Measurements from ENCODE around the gene HPDL.
A peak's percentile ranks its signal among the peaks of the same experiment; 100 is the strongest.

Gene HPDL

DNA sequence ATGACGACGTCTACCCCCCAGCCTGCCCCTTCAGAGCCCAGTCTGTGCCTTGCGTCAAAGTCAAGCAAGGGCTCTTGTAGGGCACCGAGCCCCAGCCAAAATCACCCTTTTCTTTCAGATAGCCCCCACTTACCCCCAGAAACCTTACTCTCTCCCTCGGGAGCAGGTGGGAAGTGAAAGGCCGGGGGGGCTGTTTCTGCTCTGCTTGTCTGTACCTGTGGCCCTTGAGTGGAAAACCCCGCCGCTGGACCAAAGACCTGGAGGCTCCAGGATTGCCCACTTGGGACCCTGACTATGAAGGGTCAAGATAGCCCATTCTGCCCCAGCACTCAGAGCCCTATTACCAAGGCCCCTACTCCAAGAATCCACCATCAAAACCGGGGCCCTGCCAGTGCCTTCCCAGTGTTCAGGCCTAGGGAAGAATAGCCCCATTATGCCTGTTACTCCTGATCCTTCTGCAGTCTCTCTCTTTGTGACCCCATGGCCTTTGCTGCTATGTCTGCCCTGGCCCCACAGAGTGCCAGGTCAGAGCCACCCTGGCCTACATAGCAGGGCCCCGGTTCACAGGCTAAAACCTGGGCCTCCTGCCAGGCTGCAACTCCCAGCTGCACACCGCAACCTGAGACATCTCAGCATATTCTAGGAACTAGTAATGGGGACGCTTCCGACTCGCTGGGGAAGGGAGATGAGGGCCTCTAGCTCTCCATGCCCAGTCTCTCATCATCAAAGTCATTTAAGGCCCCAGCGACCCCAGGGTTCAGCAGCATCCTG, 22.2 kb upstream of the HPDL start:
- DNase-seq (ENCODE audit: low spot score in 2 of 2): peak in 1 of 2 experiments; percentile 30
- H3K9me3 ChIP-seq: no peaks in the 10 kb centered on the region
- no peaks in the 10 kb centered on the region for H3K27me3 ChIP-seq (ENCODE audit: low read depth)
- peak overlapping the region; percentile 70 for H3K4me3 ChIP-seq
- no peaks in the 10 kb centered on the region for H3K36me3 ChIP-seq (replicated peaks)
- peaks cover 17% of the 10 kb centered on the region for H3K4me1 ChIP-seq
- in situ Hi-C loops (cut with MboI; ENCODE audit: low sequenced_read_pairs): loop anchor here (5.0 to 25.0 kb wide), 3 partner anchors 292 to 592 kb away; partner anchors contain the start of genes HECTD3 and UROD

DNA sequence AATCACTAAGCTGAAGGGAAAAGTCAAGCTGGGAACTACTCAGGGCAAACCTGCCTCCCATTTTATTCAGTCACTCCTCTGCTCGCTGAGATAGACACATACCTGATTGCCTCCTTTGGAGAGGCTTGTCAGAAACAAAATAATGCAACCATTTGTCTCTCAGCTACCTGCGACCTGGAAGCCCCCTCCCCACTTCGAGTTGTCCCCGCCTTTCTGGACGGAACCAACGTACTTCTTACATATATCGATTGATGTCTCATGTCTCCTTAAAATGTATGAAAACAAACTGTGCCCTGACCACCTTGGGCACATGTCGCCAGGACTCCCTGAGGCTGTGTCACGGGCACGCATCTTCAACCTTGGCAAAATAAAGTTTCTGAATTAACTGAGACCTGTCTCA, 21.5 kb upstream of the HPDL start:
- Histone ChIP-seq H3K27me3 (ENCODE audit: low read depth) (no peaks in the 10 kb centered on the region), H3K4me3 (no peak overlapping the region)
- in situ Hi-C loops (cut with MboI; ENCODE audit: low sequenced_read_pairs): loop anchor here (10.0 to 25.0 kb wide), 2 partner anchors 470 to 593 kb away; no protein-coding TSS in a partner anchor

DNA sequence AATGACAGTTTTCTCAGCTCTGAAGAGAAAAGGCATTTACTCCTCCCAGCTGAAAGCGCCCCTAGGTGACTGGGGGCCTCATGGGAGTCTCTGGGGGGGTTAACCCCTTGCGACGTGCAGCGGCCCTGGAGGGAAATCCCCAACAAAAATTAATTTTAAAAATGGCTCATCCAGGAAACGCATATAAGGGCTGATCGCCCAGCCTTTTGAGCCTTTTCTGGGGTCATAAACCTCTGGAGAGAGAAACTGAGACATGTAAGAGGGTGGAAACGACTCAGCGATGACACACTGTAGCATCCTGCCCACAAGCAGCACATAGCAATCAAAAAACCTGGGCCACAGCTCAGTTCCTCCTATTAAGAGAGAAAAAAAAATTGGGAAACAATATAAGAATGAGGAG, 20.4 kb upstream of the HPDL start:
- Histone ChIP-seq H3K4me1 (peaks cover 17% of the 10 kb centered on the region), H3K4me3 (no peak overlapping the region), H3K36me3 (replicated peaks) (no peaks in the 10 kb centered on the region), H3K27me3 (ENCODE audit: low read depth) (no peaks in the 10 kb centered on the region), H3K9me3 (no peaks in the 10 kb centered on the region)
- DNase-seq (ENCODE audit: low spot score in 2 of 2): no peak
- in situ Hi-C loops (cut with MboI; ENCODE audit: low sequenced_read_pairs): loop anchor here (10.0 to 25.0 kb wide), 2 partner anchors 472 to 594 kb away; no protein-coding TSS in a partner anchor

More for the DNA sequence above, 21.5 kb upstream of the HPDL start:
- Histone ChIP-seq H3K9me3 (no peaks in the 10 kb centered on the region), H3K4me1 (peaks cover 17% of the 10 kb centered on the region), H3K36me3 (replicated peaks) (no peaks in the 10 kb centered on the region)
- no peak for DNase-seq (ENCODE audit: low spot score in 2 of 2)

DNA sequence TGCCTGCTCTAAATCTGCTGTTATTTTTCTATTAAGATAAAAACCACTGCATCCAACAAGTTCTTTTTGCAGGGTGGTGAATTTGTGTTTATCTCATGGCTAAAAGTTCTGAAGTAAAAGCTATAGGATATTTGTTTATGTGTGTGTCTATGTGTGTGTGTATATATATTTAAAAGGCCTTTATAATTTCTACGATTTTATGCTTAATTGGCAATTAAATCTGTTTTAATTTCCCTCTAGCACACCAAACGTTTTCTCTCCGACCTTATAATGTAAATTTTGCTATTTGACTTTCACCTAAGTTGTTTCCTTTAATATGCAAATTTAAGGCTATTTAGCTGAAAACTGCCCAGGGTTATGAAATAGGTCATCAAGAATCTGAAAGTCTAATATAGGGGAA, 19.8 kb upstream of the HPDL start:
- Histone ChIP-seq H3K4me3 (no peak overlapping the region), H3K9me3 (no peaks in the 10 kb centered on the region), H3K4me1 (peaks cover 17% of the 10 kb centered on the region), H3K27me3 (ENCODE audit: low read depth) (no peaks in the 10 kb centered on the region), H3K36me3 (replicated peaks) (no peaks in the 10 kb centered on the region)
- peak in 1 of 2 experiments; percentile 41 for DNase-seq (ENCODE audit: low spot score in 2 of 2)
- in situ Hi-C loops (cut with MboI; ENCODE audit: low sequenced_read_pairs): loop anchor here (10.0 to 25.0 kb wide), 2 partner anchors 472 to 595 kb away; no protein-coding TSS in a partner anchor

DNA sequence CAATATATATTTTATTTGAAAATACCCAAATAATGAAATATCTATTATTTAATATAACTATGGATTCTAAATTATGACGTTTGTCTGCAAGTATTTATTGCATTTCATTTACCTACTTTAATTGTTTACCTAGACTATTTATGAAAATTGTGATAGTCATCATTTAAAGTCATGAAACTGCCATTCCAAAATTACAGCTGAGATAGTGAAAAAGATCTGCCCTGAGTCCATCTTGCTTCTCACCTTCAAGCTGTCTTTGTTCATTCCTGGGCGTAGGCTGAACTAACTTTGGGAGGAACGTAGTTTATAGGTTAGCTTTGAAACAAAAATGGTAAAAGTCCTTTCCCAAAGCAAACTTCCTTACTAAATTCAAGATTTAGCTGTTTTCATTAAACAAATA, 12.4 kb upstream of the HPDL start:
- in situ Hi-C loops (cut with MboI; ENCODE audit: low sequenced_read_pairs): loop anchor here (25.0 kb wide), 1 partner anchor 602 kb away; no protein-coding TSS in a partner anchor
- Histone ChIP-seq H3K4me3 (no peak overlapping the region), H3K36me3 (replicated peaks) (no peaks in the 10 kb centered on the region), H3K9me3 (no peaks in the 10 kb centered on the region), H3K27me3 (ENCODE audit: low read depth) (no peaks in the 10 kb centered on the region), H3K4me1 (no peaks in the 10 kb centered on the region)
- DNase-seq (ENCODE audit: low spot score in 2 of 2): no peak

DNA sequence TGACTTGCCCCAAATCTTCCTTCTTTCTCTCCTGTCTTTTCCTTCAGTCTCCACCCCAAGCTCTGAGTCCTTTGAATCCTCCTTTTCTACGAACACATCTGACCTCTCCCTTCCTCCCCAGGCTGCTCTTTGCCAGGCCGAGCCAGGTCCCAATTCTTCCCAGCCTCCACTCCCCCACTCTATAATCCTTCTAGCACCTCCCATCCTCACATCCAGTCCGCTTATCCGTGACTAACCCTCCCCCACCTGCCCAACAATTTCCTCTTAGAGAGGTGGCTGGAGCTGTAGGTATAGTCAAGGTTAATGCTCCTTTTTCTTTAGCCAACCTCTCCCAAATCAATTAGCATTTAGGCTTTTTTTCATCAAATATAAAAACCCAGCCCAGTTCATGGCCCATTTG, 9.5 kb upstream of the HPDL start:
- no peaks in the 10 kb centered on the region for H3K27me3 ChIP-seq (ENCODE audit: low read depth)
- no peaks in the 10 kb centered on the region for H3K9me3 ChIP-seq
- no peaks in the 10 kb centered on the region for H3K36me3 ChIP-seq (replicated peaks)
- peak in 1 of 2 experiments; percentile 31 for DNase-seq (ENCODE audit: low spot score in 2 of 2)
- no peaks in the 10 kb centered on the region for H3K4me1 ChIP-seq
- H3K4me3 ChIP-seq: no peak overlapping the region
- in situ Hi-C loops (cut with MboI; ENCODE audit: low sequenced_read_pairs): loop anchor here (25.0 kb wide), 1 partner anchor 605 kb away; no protein-coding TSS in a partner anchor

DNA sequence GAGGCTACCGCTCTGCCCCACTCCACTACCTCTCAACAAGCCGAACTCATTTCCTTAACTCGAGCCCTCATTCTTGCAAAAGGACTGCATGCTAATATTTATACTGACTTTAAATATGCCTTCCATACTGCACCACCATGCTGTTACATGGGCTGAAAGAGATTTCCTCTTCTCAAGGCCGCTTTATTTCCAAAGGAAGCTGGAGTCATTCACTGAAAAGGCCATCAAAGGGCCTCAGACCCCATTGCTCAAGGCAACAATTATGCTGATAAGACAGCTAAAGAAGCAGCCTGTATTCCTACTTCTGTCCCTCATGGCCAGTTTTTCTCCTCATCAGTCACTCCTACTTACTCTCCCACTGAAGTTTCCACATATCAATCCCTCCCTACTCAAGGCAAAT, 6.9 kb upstream of the HPDL start:
- Histone ChIP-seq H3K36me3 (replicated peaks) (no peaks in the 10 kb centered on the region), H3K9me3 (no peaks in the 10 kb centered on the region), H3K27me3 (ENCODE audit: low read depth) (no peaks in the 10 kb centered on the region), H3K4me3 (no peak overlapping the region), H3K4me1 (no peaks in the 10 kb centered on the region)
- no peak for DNase-seq (ENCODE audit: low spot score in 2 of 2)
- in situ Hi-C loops (cut with MboI; ENCODE audit: low sequenced_read_pairs): loop anchor here (25.0 kb wide), 1 partner anchor 607 kb away; no protein-coding TSS in a partner anchor

DNA sequence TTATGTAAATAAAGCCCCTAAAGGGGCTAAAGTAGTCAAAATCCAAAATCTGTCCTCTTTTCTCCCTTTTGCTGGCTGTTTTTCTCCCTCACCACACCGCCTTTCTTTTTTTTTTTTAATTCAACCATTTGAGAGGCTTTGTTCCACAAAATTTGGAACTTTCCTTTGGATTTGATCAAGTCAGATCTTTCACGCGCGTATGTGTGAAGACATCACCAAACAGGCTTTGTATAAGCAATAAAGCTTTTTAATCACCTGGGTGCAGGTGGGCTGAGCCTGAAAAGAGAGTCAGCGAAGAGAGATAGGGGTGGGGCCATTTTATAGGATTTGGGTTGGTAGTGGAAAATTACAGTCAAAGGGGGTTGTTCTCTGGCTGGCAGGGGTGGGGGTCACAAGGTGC, 5.3 kb upstream of the HPDL start:
- H3K4me3 ChIP-seq: no peak overlapping the region
- H3K27me3 ChIP-seq (ENCODE audit: low read depth): no peaks in the 10 kb centered on the region
- H3K9me3 ChIP-seq: no peaks in the 10 kb centered on the region
- no peaks in the 10 kb centered on the region for H3K36me3 ChIP-seq (replicated peaks)
- no peaks in the 10 kb centered on the region for H3K4me1 ChIP-seq
- no peak for DNase-seq (ENCODE audit: low spot score in 2 of 2)
- in situ Hi-C loops (cut with MboI; ENCODE audit: low sequenced_read_pairs): loop anchor here (25.0 kb wide), 1 partner anchor 609 kb away; no protein-coding TSS in a partner anchor

DNA sequence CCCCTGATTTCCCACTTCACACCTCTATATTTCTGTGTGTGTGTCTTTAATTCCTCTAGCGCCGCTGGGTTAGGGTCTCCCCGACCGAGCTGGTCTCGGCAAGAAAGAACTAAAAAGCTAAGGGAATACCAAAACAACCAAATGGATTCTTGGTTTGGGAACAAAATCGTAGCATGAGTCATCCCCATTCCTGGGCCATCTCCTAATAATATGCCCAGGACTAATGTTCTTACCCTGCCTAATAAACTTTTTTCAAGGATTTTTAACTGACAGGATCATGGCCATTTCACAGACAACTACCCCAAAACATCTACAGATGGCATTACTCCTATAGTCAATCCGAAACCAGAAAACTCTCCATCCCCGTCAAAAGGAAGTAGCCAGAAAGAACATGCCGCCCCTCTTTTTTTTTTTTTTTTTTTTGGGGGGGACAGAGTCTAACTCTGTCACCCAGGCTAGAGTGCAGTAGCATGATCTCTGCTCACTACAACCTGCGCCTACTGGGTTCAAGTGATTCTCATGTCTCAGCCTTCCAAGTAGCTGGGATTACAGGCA, 4.1 kb upstream of the HPDL start:
- in situ Hi-C loops (cut with MboI; ENCODE audit: low sequenced_read_pairs): loop anchor here (25.0 kb wide), 1 partner anchor 610 kb away; no protein-coding TSS in a partner anchor
- H3K9me3 ChIP-seq: no peaks in the 10 kb centered on the region
- H3K4me1 ChIP-seq: no peaks in the 10 kb centered on the region
- no peak for DNase-seq (ENCODE audit: low spot score in 2 of 2)
- H3K27me3 ChIP-seq (ENCODE audit: low read depth): no peaks in the 10 kb centered on the region
- H3K4me3 ChIP-seq: no peak overlapping the region
- no peaks in the 10 kb centered on the region; the same call in 1 of the 2 replicates for H3K36me3 ChIP-seq (replicated peaks)

DNA sequence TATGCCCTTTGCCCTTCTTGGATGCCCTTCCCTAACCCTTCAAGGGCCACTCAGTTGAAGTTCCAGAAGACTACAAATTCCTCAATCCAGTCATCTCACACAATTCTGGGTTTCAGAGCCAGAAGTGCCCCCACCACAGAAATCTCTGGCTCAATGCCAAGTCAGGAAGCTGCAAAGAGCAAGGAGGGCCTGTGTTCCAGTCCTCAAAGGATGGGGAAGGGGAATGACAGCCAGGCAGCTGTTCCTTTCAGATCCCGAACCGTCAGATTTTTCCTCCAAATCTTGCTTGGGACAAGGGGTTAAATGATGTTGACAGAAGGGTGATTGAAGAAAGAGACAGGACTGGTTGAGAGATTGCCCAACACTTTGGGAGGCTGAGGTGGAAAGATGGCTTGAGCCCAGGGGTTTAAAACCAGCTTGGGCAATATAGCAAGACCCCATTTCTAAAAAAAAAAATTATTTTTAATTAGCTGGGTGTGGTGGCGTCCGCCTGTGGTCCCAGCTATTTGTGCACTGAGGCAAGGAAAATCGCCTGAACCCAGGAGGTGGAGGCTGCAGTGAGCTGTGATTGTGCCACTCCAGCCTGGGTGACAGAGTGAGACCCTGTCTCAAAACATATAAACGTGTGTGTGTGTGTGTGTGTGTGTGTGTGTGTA, 716 bp upstream of the HPDL start:
- H3K9me3 ChIP-seq: no peaks in the 10 kb centered on the region
- peaks cover 6% of the 10 kb centered on the region; the same call in 1 of the 2 replicates for H3K36me3 ChIP-seq (replicated peaks)
- in situ Hi-C loops (cut with MboI; ENCODE audit: low sequenced_read_pairs): no loop called here
- no peaks in the 10 kb centered on the region; the same call in 1 of the 2 replicates for H3K4me1 ChIP-seq
- no peak for DNase-seq (ENCODE audit: low spot score in 2 of 2)
- H3K27me3 ChIP-seq (ENCODE audit: low read depth): no peaks in the 10 kb centered on the region
- H3K4me3 ChIP-seq: no peak overlapping the region

DNA sequence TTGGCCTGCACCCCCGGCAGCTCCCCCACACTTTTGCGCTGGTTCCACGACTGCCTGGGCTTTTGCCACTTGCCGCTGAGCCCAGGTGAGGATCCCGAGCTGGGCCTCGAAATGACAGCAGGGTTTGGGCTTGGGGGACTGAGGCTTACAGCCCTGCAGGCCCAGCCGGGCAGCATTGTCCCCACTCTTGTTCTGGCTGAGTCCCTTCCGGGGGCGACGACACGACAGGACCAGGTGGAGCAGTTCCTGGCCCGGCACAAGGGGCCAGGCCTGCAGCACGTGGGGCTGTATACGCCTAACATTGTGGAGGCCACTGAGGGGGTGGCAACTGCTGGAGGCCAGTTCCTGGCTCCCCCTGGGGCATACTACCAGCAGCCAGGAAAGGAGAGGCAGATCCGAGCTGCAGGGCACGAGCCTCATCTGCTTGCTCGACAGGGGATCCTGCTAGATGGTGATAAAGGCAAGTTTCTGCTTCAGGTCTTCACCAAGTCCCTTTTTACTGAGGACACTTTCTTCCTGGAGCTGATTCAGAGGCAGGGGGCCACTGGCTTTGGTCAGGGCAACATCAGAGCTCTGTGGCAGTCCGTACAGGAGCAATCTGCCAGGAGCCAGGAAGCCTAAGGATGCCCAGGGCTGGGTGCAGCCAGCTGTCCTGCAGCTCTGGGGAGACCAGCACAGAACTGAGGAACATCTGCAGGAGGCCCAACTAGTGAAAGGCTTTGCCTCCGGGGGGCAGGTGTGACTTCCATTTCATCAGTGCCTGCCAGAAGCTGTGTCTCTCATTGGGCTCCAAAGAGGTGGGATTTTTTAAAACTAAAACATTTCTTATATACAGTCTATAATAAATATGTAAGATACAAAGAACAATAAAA, 1.2 kb downstream of the HPDL start:
- H3K27me3 ChIP-seq (ENCODE audit: low read depth): no peaks in the 10 kb centered on the region

DNA sequence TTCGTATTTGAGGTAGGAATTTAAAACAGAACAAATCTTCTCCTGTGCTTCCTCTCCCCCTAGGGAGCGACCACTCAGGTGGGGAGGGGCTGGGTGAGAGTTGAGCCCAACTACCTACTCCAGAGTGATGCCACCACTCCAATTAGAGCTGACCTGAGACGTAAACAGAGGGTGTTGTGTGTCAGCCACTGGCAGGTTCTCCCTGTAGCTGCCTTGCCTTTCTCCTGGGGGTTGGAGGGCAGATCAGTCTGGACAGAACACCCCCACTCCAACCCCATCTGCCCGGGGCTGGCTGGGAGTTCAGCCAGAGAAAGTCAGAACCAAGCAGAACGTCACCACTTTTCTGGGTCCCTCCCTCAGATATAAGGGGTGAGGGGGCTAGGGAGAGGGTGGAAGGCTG, 2.0 kb downstream of the HPDL start:
- in situ Hi-C loops (cut with MboI; ENCODE audit: low sequenced_read_pairs): no loop called here
- no peaks in the 10 kb centered on the region for H3K27me3 ChIP-seq (ENCODE audit: low read depth)
- no peaks in the 10 kb centered on the region for H3K9me3 ChIP-seq
- no peak overlapping the region for H3K4me3 ChIP-seq
- H3K4me1 ChIP-seq: no peaks in the 10 kb centered on the region; the same call in 1 of the 2 replicates
- peaks cover 25% of the 10 kb centered on the region for H3K36me3 ChIP-seq (replicated peaks)
- no peak for DNase-seq (ENCODE audit: low spot score in 2 of 2)

More for the DNA sequence above, 1.2 kb downstream of the HPDL start:
- no peaks in the 10 kb centered on the region for H3K9me3 ChIP-seq
- H3K36me3 ChIP-seq (replicated peaks): peaks cover 21% of the 10 kb centered on the region
- in situ Hi-C loops (cut with MboI; ENCODE audit: low sequenced_read_pairs): no loop called here
- H3K4me3 ChIP-seq: no peak overlapping the region
- no peak for DNase-seq (ENCODE audit: low spot score in 2 of 2)
- no peaks in the 10 kb centered on the region; the same call in 1 of the 2 replicates for H3K4me1 ChIP-seq

DNA sequence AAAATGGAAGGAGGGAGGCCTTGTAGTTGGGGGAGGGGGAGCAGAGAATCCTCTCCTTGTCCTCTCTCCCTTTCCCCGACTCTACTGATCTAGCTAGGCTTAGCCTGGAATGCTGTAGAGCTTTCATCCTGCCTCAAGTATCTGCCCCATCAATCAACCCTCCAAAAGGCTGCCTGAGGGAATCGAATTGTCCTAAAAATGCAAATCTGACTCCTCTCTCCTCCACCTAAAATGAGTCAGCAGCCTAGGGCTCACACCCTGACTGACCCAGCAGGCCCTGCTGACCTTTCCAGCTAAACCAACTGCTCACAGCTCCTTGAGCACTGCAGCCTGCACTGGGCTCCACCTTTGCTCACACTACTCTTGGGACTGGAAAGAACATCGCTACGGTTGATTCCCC, 2.8 kb downstream of the HPDL start:
- no peaks in the 10 kb centered on the region; the same call in 1 of the 2 replicates for H3K4me1 ChIP-seq
- H3K27me3 ChIP-seq (ENCODE audit: low read depth): no peaks in the 10 kb centered on the region
- no peaks in the 10 kb centered on the region for H3K9me3 ChIP-seq
- in situ Hi-C loops (cut with MboI; ENCODE audit: low sequenced_read_pairs): no loop called here
- H3K36me3 ChIP-seq (replicated peaks): peaks cover 27% of the 10 kb centered on the region
- DNase-seq (ENCODE audit: low spot score in 2 of 2): peak in 1 of 2 experiments; percentile 39
- H3K4me3 ChIP-seq: no peak overlapping the region
